GM21381 (cell line): ENCODE results near the gene ABCA4.

Experiments
- ATAC-seq: cut with Tn5 transposase; IDR thresholded peaks from one replicate; pipeline ENCODE4 v1.9.1; 2021; ENCODE audit warnings: mild to moderate bottlenecking, moderate library complexity; ENCODE audit not compliant: unreplicated experiment

ABCA4 gene

GRCh38 chr1:93988634-93989350 lies 132.2 kb downstream of the ABCA4 start:
- ATAC-seq: no peak

DNA sequence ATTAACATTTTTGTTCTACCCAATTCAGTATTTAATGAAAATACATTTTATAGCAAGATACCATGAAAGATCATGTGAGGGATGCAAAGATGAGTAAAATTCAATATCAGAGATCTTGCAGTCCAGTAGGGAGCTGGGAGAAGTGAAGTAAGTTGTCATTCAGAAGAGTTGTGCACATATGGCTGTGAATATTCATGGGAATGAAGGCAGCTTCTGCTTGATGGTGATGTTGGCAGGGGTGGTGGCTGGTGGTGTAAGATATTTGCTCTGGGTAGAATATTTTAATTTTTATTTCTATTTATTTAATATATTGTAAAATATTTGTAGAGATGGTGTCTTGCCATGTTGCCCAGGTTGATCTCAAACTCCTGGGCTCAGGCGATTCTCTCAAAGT lies 139.7 kb downstream of the ABCA4 start:
- no peak for ATAC-seq

- ATAC-seq: no peak
Observed at GRCh38 chr1:93980320-93981273, 140.4 kb downstream of the ABCA4 start.

DNA sequence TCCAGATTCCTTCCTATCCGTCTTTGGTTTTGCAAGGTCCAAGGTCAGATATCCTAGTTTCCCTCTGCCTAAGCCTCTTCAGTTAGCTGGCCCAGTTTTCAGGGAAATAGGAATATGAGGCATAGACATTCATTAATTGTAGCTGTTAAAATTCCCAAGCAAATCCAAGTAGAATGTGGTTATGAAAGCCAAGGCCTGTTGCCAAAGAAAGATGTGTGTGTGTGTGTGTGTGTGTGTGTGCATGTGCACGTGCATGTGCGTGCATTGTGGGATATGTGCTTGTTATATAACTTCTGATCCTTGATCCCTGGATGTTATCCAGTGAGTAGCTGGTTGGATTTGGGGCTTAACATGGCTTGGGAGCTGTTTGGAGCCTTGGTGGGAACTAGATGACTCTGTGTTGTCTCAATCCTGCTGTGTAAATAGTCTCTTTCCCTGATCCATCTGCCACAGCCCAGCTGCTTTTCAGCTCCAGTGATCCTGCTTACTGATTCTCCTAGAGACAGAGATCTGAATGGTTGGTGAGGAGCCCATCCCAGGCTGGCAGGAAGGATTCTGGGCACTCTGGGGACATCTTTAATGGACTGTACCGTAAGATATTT lies 141.1 kb downstream of the ABCA4 start:
- no peak for ATAC-seq

DNA sequence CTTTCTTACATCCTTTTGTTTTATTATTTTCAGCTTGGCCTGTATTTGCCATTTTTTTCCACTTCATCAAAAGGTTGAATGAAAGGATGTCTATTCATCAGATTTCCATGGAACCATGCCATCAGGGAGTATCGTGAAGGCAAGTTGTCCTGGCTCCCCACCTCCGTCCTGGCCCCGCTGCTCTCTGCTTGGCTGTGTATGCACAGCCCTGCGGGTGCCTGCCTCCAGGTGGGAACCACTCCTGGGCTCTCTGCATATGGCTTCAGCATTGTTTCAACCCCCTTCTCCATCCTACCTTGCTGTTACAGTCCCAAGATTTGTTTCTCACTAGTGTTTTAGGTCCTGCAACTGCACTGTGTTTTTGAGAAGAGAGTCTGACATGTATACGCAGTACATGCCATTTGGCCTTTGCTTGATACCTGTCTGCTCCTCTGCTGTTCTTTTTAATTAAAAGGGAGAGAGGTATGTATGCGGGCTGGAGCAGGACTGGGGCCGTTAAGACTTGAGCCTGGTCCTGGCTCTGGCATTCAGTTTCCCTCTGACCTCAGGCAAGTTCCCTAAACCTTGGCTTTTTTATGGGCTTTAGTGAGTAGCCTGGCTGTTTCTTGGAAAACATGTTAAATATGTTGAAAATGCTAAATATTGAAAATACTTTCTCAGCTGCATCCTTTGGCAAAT lies 141.8 kb downstream of the ABCA4 start:
- no peak for ATAC-seq

DNA sequence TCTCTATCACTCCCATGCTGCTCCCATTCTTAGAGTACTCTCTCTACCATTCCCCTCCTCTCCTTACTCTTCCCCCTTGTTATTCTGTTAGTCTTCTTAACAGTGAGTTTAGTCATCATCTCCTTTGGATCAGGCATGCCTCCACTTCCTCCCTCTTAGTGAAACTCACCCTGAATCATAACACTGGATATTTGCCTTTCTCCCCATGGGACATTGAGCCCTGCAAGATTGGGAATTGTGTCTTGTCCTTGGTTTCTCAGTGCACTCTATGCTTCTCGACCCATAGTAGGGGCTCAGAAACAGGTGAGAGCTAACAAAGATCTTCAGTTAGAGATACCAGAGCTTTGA lies 143.4 kb downstream of the ABCA4 start:
- no peak for ATAC-seq

- no peak for ATAC-seq
Observed at GRCh38 chr1:93976711-93977597, 144.0 kb downstream of the ABCA4 start.

DNA sequence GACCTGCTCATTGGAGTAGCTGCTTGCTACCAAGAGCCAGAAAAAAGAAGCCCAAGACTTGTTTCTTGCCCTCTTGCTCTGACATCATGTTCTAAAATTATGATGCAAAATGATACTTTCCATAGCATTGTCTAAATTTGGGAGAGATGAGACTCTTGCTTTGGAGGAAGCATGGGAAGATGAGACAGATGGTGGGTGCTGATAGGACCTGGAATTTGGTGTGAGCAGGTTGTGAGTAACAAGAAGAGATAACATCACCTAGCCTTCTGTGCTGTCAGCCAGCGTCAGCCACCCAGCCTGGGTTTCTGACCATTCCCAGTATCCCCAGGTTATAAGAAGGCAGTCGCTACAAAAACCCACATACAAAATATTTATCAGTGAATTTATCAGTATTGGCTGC lies 144.7 kb downstream of the ABCA4 start:
- no peak for ATAC-seq

DNA sequence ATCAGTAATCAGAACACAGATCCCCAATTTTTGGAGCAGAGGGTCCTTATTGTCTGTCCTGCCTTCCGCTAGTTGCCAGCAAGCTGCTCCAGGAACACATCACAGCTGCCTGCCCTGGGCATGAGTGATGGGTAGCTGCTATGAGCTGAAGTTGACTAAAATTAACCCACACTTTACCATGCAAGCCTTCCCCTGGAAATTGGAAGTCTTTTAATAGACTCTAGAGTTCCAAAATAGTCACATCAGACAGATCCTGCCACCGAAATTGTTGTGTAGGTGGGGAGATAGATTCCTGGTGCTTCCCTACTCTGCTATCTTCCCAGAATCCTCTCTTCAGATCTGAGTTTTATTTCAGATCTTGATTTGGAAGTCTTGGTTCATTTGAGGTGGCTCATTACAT lies 148.6 kb downstream of the ABCA4 start:
- ATAC-seq: no peak

DNA sequence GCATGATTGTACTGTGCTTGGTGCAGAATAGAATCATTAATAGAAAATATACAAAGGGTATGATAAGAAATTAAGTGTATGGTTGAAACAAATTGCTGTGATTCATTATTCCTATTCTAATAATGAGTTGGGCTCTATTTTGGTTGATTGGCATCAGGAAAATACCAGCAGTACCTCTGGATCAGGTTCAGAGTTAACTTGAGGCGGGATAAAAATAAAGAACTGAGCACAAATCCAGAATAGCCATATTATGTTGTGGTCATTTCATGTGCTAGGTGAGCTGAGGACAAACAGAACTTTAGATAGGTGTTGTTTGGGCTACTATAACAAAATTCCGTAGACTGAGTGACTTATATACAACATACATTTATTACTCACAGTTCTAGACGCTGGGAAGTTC lies 151.1 kb downstream of the ABCA4 start:
- ATAC-seq: no peak

- no peak for ATAC-seq
Observed at GRCh38 chr1:93969371-93969770, 151.6 kb downstream of the ABCA4 start.

- no peak for ATAC-seq
Observed at GRCh38 chr1:93967306-93967705, 153.6 kb downstream of the ABCA4 start.

- no peak for ATAC-seq
Observed at GRCh38 chr1:93965888-93966287, 155.1 kb downstream of the ABCA4 start.

GRCh38 chr1:93965256-93965655 lies 155.7 kb downstream of the ABCA4 start:
- no peak for ATAC-seq

DNA sequence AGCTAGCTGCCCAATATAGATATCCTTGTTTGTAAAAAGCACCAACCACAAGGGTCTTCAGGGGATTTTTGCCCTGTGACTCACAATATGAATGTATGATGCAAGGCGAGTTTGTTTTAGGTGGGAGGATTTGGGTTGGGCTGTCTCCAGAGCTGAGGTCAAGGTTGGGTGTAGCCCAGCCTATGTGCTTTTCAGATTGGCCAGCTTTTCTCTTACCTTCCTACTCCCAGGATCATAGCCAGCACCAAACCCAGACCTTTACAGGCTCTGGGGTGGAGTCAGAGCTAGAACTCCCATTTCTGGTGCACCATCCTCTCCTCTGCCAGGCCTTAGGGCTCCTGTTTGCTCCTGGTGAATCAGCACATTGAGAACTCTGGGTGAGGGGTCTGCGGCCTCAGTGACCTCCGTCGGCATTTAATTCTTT lies 156.2 kb downstream of the ABCA4 start:
- no peak for ATAC-seq

DNA sequence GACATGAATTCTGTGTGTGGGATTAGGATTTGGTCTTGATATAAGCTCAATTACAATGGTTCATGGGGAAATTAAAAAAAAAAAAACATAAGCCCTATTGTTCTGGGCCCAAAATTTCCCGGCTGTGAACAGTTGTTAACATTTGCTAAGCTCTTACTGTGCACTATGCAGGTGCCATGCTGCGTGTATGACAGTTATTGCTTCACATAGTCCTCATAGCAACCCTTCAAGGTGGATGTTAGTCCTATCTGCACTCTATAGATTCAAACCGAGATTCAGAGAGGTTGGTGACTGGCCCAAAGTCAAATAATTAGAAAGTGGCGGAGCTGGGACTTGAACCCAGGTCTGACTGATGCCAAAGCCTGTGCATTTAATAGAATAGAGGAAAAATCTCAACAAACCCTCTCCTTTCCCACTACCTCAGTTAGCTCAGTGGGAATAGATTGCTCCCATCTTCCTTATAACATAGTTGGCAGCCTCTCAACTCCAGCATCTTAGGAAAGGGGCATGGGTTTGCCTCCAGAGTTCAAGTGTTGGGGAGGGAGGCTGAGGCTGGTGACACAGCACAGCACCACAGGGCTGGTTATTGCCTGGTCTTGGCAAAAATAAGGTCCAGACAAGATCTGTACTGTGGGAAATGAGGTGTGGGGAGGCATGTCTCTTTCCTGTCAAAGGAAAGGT lies 156.7 kb downstream of the ABCA4 start:
- no peak for ATAC-seq

- ATAC-seq: no peak
Observed at GRCh38 chr1:93963585-93963984, 157.4 kb downstream of the ABCA4 start.

DNA sequence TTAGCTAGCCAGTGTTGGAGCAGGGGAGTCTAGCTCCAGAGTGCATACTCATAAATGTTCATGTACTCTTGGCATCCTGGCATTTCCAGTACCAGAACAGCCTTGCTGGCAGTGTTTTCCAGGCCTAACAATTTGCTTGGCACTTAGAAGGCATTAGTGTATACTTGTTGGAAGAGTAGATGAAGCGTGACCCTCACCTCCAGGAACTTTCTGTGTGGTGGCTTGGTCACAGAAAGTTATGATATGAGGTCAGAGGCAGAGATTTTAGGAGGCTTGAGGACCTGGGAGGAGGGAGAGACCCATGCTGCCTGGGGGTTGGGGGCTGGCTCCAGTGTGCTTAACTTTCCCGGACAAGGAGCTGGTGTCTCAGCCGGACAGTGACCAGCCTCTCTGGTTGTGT lies 159.0 kb downstream of the ABCA4 start:
- no peak for ATAC-seq

DNA sequence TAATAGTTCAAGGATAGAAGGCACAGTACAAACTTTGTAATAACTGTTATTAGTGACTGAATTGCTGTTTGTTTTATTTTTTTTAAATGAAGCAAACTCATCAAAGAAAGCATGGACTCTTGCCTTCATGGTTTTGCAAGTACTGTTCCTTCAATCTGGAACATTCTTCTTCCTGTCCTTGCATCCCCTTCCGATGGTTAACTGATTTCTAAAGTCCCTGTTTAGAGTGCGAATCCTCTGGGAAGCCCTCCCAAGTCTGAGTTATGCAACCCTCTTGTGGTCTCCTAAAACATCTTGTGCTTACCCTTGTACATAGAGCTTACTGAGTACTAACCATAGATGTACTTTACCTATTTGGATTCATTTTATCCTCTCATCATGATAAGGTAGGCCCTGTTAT lies 159.5 kb downstream of the ABCA4 start:
- ATAC-seq: no peak
